Smooth muscle cell (in vitro differentiated cells): ENCODE measurements around the gene CIB4. TPM values are rescaled to one million over a fixed set of nuclear protein-coding genes. Genes with fewer than 3 reads are reported as not detected.

ENCODE experiments used
- DNase-seq: peaks from one replicate; lab custom pipeline; 2025; ENCODE audit not compliant: unreplicated experiment; lab: John Stamatoyannopoulos, UW
- H2AFZ ChIP-seq: fragments of 200-600 bp; sonication (generic); 2 replicates; pipeline ENCODE4 v1.6.0; 2016; ENCODE audit warnings: antibody characterized with exemption, low read depth, mild to moderate bottlenecking
- H3F3A ChIP-seq: fragments of 200-600 bp; sonication (generic); 2 replicates; pipeline ENCODE4 v1.6.0; 2017; ENCODE audit warnings: antibody characterized with exemption, low read depth
- H3K27ac ChIP-seq: fragments of 200-600 bp; sonication (generic); 2 replicates; pipeline ENCODE4 v1.5.1; 2016; ENCODE audit warnings: low read depth, mild to moderate bottlenecking
- H3K27me3 ChIP-seq: fragments of 200-600 bp; sonication (generic); 2 replicates; pipeline ENCODE4 v1.6.1; 2016; ENCODE audit warnings: low read depth, mild to moderate bottlenecking
- H3K36me3 ChIP-seq: fragments of 200-600 bp; sonication (generic); 2 replicates; pipeline ENCODE4 v1.5.1; 2016; ENCODE audit warnings: low read depth
- H3K4me1 ChIP-seq: fragments of 200-600 bp; sonication (generic); 2 replicates; pipeline ENCODE4 v1.5.1; 2016; ENCODE audit warnings: low read depth
- H3K4me2 ChIP-seq: fragments of 200-600 bp; sonication (generic); 2 replicates; pipeline ENCODE4 v1.6.0; 2016; ENCODE audit warnings: mild to moderate bottlenecking
- H3K4me3 ChIP-seq: fragments of 200-600 bp; sonication (generic); 2 replicates; pipeline ENCODE4 v1.5.1; 2016; ENCODE audit warnings: mild to moderate bottlenecking
- H3K79me2 ChIP-seq: fragments of 200-600 bp; sonication (generic); 2 replicates; pipeline ENCODE4 v1.6.0; 2016; ENCODE audit warnings: low read depth, mild to moderate bottlenecking
- H3K9ac ChIP-seq: fragments of 200-600 bp; sonication (generic); 2 replicates; pipeline ENCODE4 v1.6.0; 2016; ENCODE audit warnings: low read depth
- H3K9me3 ChIP-seq: fragments of 200-600 bp; sonication (generic); replicated peaks from 2 replicates; pipeline ENCODE4 v1.5.1; 2016; ENCODE audit warnings: low read depth
- H4K20me1 ChIP-seq: fragments of 200-600 bp; sonication (generic); 2 replicates; pipeline ENCODE4 v1.6.0; 2016; ENCODE audit warnings: low read depth
- CTCF ChIP-seq: fragments of 200-600 bp; sonication (generic); IDR thresholded peaks from 2 replicates; pipeline ENCODE4 v1.5.1; 2017; ENCODE audit warnings: borderline replicate concordance, mild to moderate bottlenecking, antibody characterized with exemption; ENCODE audit not compliant: insufficient read depth, poor library complexity, severe bottlenecking
- WGBS: methylation state at CpG from one replicate; pipeline ENCODE4 v1.1.7; 2016; ENCODE audit warnings: low lambda C conversion rate; 5-methylcytosine and 5-hydroxymethylcytosine counted together
- polyA plus RNA-seq: library from polyadenylated mRNA; unstranded; fragments of >200 nt; fragmentation: Nextera tagmentation; extraction: Ambion mirVana; gene quantifications from 2 replicates; pipeline ENCODE4 v1.2.1, GENCODE V29; 2016
- total RNA-seq: library from RNA; depleted of rRNA; stranded (reverse); fragments of >200 nt; gene quantifications from 2 replicates; pipeline ENCODE4 v1.2.3, GENCODE V29; 2014

CIB4 gene
- total and polyA plus RNA-seq, 2 experiments from 2014 or later: not detected

GRCh38 chr2:26559044-26559405 is 82.1 kb downstream of the CIB4 start:
- Histone ChIP-seq H3K79me2 (no peaks in the 10 kb centered on the region), H3F3A (no peaks in the 10 kb centered on the region), H3K27me3 (peaks cover 28% of the 10 kb centered on the region), H2AFZ (no peak overlapping the region), H3K4me2 (no peak overlapping the region), H3K4me3 (no peak overlapping the region), H4K20me1 (no peaks in the 10 kb centered on the region), H3K36me3 (no peaks in the 10 kb centered on the region), H3K4me1 (no peaks in the 10 kb centered on the region), H3K9ac (no peak overlapping the region), H3K9me3 (no peaks in the 10 kb centered on the region), H3K27ac (no peak overlapping the region)
- TF ChIP-seq CTCF: no peak
- 89% methylated on average over 3 of the region's 3 CpGs for WGBS
- DNase-seq: no peak

- H4K20me1 ChIP-seq: no peaks in the 10 kb centered on the region
- no peak overlapping the region for H3K9ac ChIP-seq
- no peaks in the 10 kb centered on the region for H3F3A ChIP-seq
- no peaks in the 10 kb centered on the region for H3K9me3 ChIP-seq
- H3K36me3 ChIP-seq: no peaks in the 10 kb centered on the region
- H2AFZ ChIP-seq: no peak overlapping the region
- H3K27me3 ChIP-seq: peaks cover 27% of the 10 kb centered on the region
- DNase-seq: no peak
- H3K27ac ChIP-seq: no peak overlapping the region
- WGBS: 59% methylated on average over 25 of the region's 27 CpGs
- no peak for TF ChIP-seq CTCF
- H3K4me1 ChIP-seq: no peaks in the 10 kb centered on the region
- H3K4me3 ChIP-seq: no peak overlapping the region
- no peaks in the 10 kb centered on the region for H3K79me2 ChIP-seq
- H3K4me2 ChIP-seq: no peak overlapping the region
Observed at GRCh38 chr2:26558271-26559043, 82.7 kb downstream of the CIB4 start.

- Histone ChIP-seq H3K4me2 (no peak overlapping the region), H3K27ac (no peak overlapping the region), H3K9me3 (no peaks in the 10 kb centered on the region), H3K79me2 (no peaks in the 10 kb centered on the region), H2AFZ (no peak overlapping the region), H3K36me3 (no peaks in the 10 kb centered on the region), H3K4me3 (no peak overlapping the region), H3K27me3 (peaks cover 23% of the 10 kb centered on the region), H4K20me1 (no peaks in the 10 kb centered on the region), H3K4me1 (no peaks in the 10 kb centered on the region), H3F3A (no peaks in the 10 kb centered on the region), H3K9ac (no peak overlapping the region)
- no peak for DNase-seq
- no peak for TF ChIP-seq CTCF
- WGBS: 85% methylated on average over 12 of the region's 12 CpGs
Observed at GRCh38 chr2:26557244-26557925, 83.8 kb downstream of the CIB4 start.
